Kidney tubule cell (primary cell): ENCODE data around the gene CLASP1.
"Not testable (repeated sequence)": the region's sequence is repeated elsewhere in the genome, so short reads cannot be mapped to it uniquely, and the experiment has no call there.

Source experiments
- DNase-seq: peaks from one replicate; pipeline ENCODE4 v3.0.0-alpha.2; 2018; ENCODE audit warnings: low spot score

Gene CLASP1

GRCh38 chr2:121471532-121472469 is 177.5 kb downstream of the CLASP1 start:
- peak; percentile 59 for DNase-seq

DNA sequence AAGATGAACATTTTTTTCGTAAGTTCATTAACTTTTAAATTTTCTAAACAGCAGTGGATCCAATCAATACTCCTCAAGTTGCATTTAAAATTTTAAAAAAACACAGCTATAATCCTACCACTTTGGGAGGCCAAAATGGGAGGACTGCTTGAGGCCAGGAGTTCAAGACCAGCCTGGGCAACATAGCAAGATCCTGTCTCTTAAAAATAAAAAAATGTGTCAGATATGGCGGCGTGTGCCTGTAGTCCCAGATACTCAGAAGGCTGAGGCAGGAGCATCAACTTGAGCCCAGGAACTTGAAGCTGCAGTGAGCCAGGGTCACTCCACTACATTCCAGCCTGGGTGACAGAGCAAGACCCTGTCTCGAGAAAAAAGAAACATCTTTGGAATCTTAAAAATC is 178.3 kb downstream of the CLASP1 start:
- no peak for DNase-seq

GRCh38 chr2:121469356-121469755 is 179.9 kb downstream of the CLASP1 start:
- no peak for DNase-seq

- DNase-seq = no peak
Observed at GRCh38 chr2:121468936-121469335, 180.3 kb downstream of the CLASP1 start.

DNA sequence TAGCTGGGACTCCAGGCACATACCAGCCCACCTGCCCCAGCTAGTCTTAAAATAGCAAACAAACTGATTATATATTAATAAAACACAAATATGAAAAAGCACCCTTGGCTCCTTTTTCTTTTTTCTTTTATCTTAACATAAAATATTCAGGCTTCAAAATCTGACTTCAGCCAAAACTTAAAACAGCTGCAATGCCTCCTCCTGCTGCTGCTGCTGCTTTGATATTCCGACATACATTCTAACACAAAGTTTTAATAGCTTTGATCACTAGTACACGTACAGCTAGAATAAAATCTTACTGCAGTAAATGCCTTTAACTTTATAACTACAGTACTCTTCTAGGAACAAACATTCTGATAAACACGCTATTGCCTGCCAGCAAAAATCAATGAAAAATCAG is 190.0 kb downstream of the CLASP1 start:
- no peak for DNase-seq

GRCh38 chr2:121456325-121456724 is 192.9 kb downstream of the CLASP1 start:
- DNase-seq = no peak

DNA sequence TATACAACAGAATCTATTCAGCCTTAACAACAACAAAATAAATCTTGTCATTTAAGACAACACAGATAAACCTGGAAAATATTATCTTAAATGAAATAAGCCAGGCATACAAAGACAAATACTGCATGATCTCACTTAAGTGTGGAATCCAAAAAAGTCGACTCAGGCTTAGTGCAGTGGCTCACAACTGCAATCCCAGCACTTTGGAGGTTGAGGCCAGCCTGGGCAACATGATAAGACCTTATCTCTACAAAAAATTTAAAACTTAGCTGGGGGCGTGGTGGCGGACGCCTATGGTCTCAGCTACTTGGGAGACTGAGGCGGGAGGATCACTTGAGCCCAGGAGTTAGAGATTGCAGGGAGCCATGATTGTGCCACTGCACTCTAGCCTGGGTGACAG is 193.8 kb downstream of the CLASP1 start:
- DNase-seq = no peak

DNA sequence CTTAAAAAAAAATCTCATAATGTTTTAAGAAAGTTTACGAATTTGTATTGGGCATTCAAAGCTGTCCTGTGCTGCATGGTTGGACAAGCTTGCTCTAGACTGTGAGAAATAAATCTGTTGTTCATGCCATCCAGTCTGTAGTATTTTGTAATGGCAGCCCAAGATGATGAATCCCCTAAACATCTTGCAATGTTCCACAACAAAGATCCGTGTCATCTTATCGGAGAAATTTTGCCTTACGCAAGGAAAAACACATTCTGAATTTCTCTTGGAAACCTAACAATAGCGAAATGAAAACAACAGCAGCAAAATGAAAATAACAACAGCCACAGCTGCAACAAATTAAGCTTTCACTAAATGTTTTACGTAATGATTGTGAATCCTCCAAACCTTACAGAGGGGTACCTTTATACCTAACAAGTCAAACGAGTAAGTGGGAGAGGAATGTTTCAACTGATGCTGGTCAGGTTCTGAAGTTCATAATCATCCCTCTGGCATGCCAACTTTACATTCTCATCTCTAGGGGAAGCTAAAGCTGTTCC is 194.6 kb downstream of the CLASP1 start:
- no peak for DNase-seq

- DNase-seq = no peak
Observed at GRCh38 chr2:121451398-121451797, 197.9 kb downstream of the CLASP1 start.

GRCh38 chr2:121450301-121450700 is 199.0 kb downstream of the CLASP1 start:
- peak; percentile 76 for DNase-seq

- DNase-seq = peak; percentile 18
Observed at GRCh38 chr2:121446647-121447241, 202.5 kb downstream of the CLASP1 start.

DNA sequence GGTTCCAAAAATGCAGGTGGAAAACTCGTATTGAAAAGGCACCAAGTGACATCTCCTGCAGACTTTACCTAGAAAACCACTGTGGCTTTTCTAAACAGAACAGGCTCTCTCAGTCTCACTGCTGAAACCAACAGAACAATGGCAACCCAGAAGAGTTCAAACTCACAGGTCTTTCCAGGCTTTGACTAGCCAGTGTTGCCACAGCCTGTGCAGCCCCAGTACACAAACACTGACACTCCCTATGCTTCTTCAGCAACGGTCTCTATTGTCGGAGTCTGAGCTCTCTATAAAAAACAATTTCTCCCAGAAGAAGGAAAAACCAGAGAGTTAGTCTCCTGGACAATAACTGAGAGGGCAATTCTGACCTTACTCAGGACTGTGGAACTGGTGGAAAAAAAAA is 206.4 kb downstream of the CLASP1 start:
- DNase-seq = no peak

DNA sequence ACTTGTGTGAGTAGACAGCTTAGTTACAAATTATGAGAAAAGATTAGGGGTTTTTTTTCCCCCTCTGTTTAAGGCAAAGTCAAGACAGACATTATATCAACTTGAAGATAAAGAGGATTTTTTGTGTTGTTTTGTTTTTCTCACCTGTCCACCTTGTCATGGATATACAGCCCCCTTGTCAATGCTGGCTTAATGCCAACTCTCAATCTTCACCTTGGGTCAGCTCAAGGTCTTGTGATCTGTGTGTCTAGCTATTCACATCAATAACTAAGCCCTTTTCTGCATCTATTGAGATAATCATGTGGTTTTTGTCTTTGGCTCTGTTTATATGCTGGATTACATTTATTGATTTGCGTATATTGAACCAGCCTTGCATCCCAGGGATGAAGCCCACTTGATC is 211.0 kb downstream of the CLASP1 start:
- DNase-seq = not testable (repeated sequence)

GRCh38 chr2:121436918-121437317 is 212.3 kb downstream of the CLASP1 start:
- no peak for DNase-seq

GRCh38 chr2:121435790-121436189 is 213.5 kb downstream of the CLASP1 start:
- no peak for DNase-seq

- DNase-seq = no peak
Observed at GRCh38 chr2:121431214-121431613, 218.0 kb downstream of the CLASP1 start.

GRCh38 chr2:121429927-121430520 is 219.2 kb downstream of the CLASP1 start:
- DNase-seq = no peak

DNA sequence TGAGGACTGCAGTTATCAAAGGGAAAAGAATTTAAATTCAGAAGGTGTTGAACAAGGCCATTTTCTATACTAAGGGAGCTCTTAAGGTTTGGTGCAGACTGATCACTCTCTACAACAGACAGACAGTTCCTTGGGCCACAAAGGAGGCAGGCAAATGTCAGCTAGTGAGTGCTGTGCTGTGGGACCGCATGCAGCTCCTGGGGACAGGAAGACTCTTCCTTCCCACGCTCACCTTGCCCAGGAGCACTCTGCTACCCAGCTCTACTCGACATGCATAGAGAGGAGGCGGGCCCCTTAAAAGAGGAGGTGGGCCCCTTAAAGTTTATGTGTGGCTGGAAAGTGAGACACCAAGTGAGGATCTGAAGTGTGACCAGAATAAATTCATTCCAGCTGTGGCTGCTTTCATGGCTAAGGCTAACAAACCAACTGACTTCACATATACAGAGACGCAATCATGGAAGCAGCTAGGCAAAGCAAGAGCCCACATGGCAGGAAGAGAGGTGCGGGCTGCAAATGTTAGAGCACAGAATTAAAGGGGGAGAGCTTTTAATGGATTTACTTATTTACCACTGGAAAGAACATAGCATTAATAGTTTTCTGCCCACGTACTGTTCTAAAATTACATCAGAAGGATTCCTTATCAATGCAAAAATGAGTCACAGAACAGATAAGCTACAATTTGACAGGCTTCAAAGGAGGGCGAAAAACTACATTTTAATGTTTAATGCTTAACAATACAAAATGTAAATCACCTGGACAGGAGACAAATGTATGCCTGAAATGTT is 220.0 kb downstream of the CLASP1 start:
- no peak for DNase-seq

DNA sequence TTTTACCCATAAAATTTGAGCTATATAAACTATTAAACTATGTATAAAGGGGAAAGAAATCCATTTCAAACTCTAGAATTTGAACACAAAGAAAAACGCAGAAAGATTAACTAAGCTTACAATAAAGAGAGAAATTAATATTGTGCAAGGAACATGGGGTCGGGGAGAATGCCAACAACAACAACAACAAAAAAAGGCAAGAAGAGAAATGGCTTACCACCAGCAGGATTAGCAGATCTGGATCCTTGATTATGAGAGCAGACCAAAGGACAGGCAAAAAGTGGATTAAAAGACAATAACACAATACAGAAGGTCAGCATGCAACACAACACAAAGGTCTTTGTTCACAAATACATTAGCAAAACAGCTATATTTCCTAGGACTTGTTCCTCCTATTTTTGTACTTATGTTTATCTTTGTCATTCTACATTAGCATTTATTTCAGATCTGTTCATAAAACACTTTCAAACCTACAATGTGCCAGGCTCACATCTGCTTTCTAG is 222.0 kb downstream of the CLASP1 start:
- no peak for DNase-seq

- no peak for DNase-seq
Observed at GRCh38 chr2:121420486-121420885, 228.8 kb downstream of the CLASP1 start.

- no peak for DNase-seq
Observed at GRCh38 chr2:121419081-121419699, 230.1 kb downstream of the CLASP1 start.
